SU-DHL-6 (cell line): ENCODE data around the gene VPREB1.

ENCODE experiments used
- H2AFZ ChIP-seq: fragments of 200-600 bp; sonication (generic); 2 replicates; pipeline ENCODE4 v1.6.1; 2014; ENCODE audit warnings: low read depth, mild to moderate bottlenecking, moderate library complexity, mixed read lengths, antibody characterized with exemption, low read length; ENCODE audit not compliant: severe bottlenecking
- H3F3A ChIP-seq: fragments of 200-600 bp; shearing (Covaris generic); 2 replicates; pipeline ENCODE4 v1.6.0; 2016; ENCODE audit warnings: antibody characterized with exemption, mild to moderate bottlenecking; ENCODE audit not compliant: insufficient read depth
- H3K27ac ChIP-seq: fragments of 200-600 bp; sonication (generic); 2 replicates; pipeline ENCODE4 v1.5.1; 2016; ENCODE audit warnings: low read depth, mild to moderate bottlenecking, low read length, moderate library complexity, mixed read lengths
- H3K27me3 ChIP-seq: fragments of 200-600 bp; sonication (generic), shearing (Covaris generic); 2 replicates; pipeline ENCODE4 v1.6.0; 2014; ENCODE audit warnings: mild to moderate bottlenecking, low read length
- H3K36me3 ChIP-seq: fragments of 200-600 bp; sonication (generic); 2 replicates; pipeline ENCODE4 v1.6.1; 2014; ENCODE audit warnings: mild to moderate bottlenecking, low read length, mixed read lengths
- H3K4me2 ChIP-seq: fragments of 300-600, 200-600 bp; shearing (Covaris generic), sonication (generic); 2 replicates; pipeline ENCODE4 v1.6.0; 2014; ENCODE audit warnings: low read length, low read depth, mild to moderate bottlenecking; ENCODE audit not compliant: poor library complexity, severe bottlenecking
- H3K4me3 ChIP-seq: fragments of 200-600 bp; sonication (generic); 2 replicates; pipeline ENCODE4 v1.5.1; 2014; ENCODE audit warnings: antibody characterized with exemption, low read length, mild to moderate bottlenecking, mixed read lengths; ENCODE audit not compliant: insufficient read depth, poor library complexity, severe bottlenecking
- H3K79me2 ChIP-seq: fragments of 200-600 bp; sonication (generic); 2 replicates; pipeline ENCODE4 v1.6.1; 2014; ENCODE audit warnings: mild to moderate bottlenecking, low read length, moderate library complexity; ENCODE audit not compliant: insufficient read depth
- H3K9ac ChIP-seq: fragments of 200-600 bp; sonication (generic); 2 replicates; pipeline ENCODE4 v1.7.0; 2014; ENCODE audit warnings: mild to moderate bottlenecking, low read length
- H3K9me2 ChIP-seq: fragments of 200-600 bp; sonication (generic); replicated peaks from 2 replicates; pipeline ENCODE4 v1.6.1; 2014; ENCODE audit warnings: low read length; ENCODE audit not compliant: insufficient read depth
- H3K9me3 ChIP-seq: fragments of 200-600 bp; sonication (generic); 2 replicates; pipeline ENCODE4 v1.6.1; 2014; ENCODE audit warnings: low read length, mixed read lengths; ENCODE audit not compliant: insufficient read depth
- H4K20me1 ChIP-seq: fragments of 200-600 bp; sonication (generic); 2 replicates; pipeline ENCODE4 v1.6.1; 2014; ENCODE audit warnings: low read depth, mild to moderate bottlenecking, antibody characterized with exemption, low read length, moderate library complexity, mixed read lengths
- CTCF ChIP-seq: fragments of 200-600 bp; sonication (generic); IDR thresholded peaks from one replicate; pipeline ENCODE4 v1.5.1; 2017; ENCODE audit warnings: antibody characterized with exemption, mild to moderate bottlenecking, low read length, moderate library complexity; ENCODE audit not compliant: insufficient read depth, poor library complexity, severe bottlenecking
- EZH2phosphoT487 ChIP-seq: fragments of 200-600 bp; sonication (generic), shearing (Covaris generic); conservative IDR thresholded peaks from 2 replicates; pipeline ENCODE4 v1.6.1; 2018; ENCODE audit warnings: mild to moderate bottlenecking, antibody characterized with exemption, low read length, moderate library complexity, mixed read lengths

The VPREB1 gene

GRCh38 chr22:22198751-22199150 lies 45.8 kb upstream of the VPREB1 start:
- Histone ChIP-seq H2AFZ (no peak overlapping the region), H3K27me3 (no peaks in the 10 kb centered on the region), H3K36me3 (no peaks in the 10 kb centered on the region), H3K9me3 (no peaks in the 10 kb centered on the region), H3K9me2 (no peaks in the 10 kb centered on the region), H3K4me3 (no peak overlapping the region), H3K27ac (peak overlapping the region; percentile 95), H3K9ac (peak overlapping the region; percentile 12; the same call in 1 of the 2 replicates), H3F3A (peaks cover 48% of the 10 kb centered on the region), H4K20me1 (no peaks in the 10 kb centered on the region), H3K79me2 (no peaks in the 10 kb centered on the region; the same call in 1 of the 2 replicates), H3K4me2 (peak overlapping the region; percentile 35)
- TF ChIP-seq EZH2phosphoT487 (no peak), CTCF (no peak)

- Histone ChIP-seq H3F3A (peaks cover 48% of the 10 kb centered on the region), H3K4me2 (no peak overlapping the region), H4K20me1 (no peaks in the 10 kb centered on the region), H3K27ac (peak overlapping the region; percentile 95), H3K4me3 (no peak overlapping the region), H3K27me3 (no peaks in the 10 kb centered on the region), H3K9me3 (no peaks in the 10 kb centered on the region), H3K9ac (no peak overlapping the region), H3K36me3 (no peaks in the 10 kb centered on the region), H3K9me2 (no peaks in the 10 kb centered on the region), H2AFZ (no peak overlapping the region), H3K79me2 (no peaks in the 10 kb centered on the region; the same call in 1 of the 2 replicates)
- TF ChIP-seq CTCF: no peak
- TF ChIP-seq EZH2phosphoT487: no peak
Observed at GRCh38 chr22:22199634-22200033, 45.0 kb upstream of the VPREB1 start.

- H3K9me3 ChIP-seq: no peaks in the 10 kb centered on the region
- peak overlapping the region; percentile 51 for H3K4me2 ChIP-seq
- H3F3A ChIP-seq: peaks cover 47% of the 10 kb centered on the region
- no peaks in the 10 kb centered on the region for H3K27me3 ChIP-seq
- H3K9me2 ChIP-seq: no peaks in the 10 kb centered on the region
- H4K20me1 ChIP-seq: no peaks in the 10 kb centered on the region
- peak overlapping the region; percentile 60; the same call in 1 of the 2 replicates for H3K9ac ChIP-seq
- TF ChIP-seq EZH2phosphoT487 (no peak), CTCF (no peak)
- peak overlapping the region; percentile 95 for H3K27ac ChIP-seq
- H3K4me3 ChIP-seq: no peak overlapping the region
- H3K79me2 ChIP-seq: no peaks in the 10 kb centered on the region; the same call in 1 of the 2 replicates
- no peak overlapping the region for H2AFZ ChIP-seq
- no peaks in the 10 kb centered on the region for H3K36me3 ChIP-seq
Observed at GRCh38 chr22:22200569-22201184, 43.9 kb upstream of the VPREB1 start.
